Ramos (cell line): Measurements from ENCODE around the gene ECSCR.

Source experiments
- in situ Hi-C: fragments of 300-500 bp; cut with MboI; formaldehyde crosslinking; loops from one replicate; pipeline ENCODE4 v1.14.3; 2022; ENCODE audit warnings: low sequenced_read_pairs; ENCODE audit not compliant: unreplicated experiment

Gene ECSCR

GRCh38 chr5:139474890-139475791 lies 12.6 kb upstream of the ECSCR start:
- in situ Hi-C loops, result no loop called here

- in situ Hi-C loops, result no loop called here
Observed at GRCh38 chr5:139473565-139473964, 11.0 kb upstream of the ECSCR start.

GRCh38 chr5:139473105-139473504 lies 10.6 kb upstream of the ECSCR start:
- in situ Hi-C loops, result no loop called here

GRCh38 chr5:139472386-139473030 lies 10.0 kb upstream of the ECSCR start:
- in situ Hi-C loops, result no loop called here

- in situ Hi-C loops, result no loop called here
Observed at GRCh38 chr5:139470821-139471300, 8.3 kb upstream of the ECSCR start, which contains the start of gene SMIM33. Gene SMIM33, plus strand, starts transcription at chr5:139471004. Its CDS starts 118 bp downstream, at chr5:139471122.

- in situ Hi-C loops, result no loop called here
Observed at GRCh38 chr5:139468421-139468931, 5.9 kb upstream of the ECSCR start.

GRCh38 chr5:139461698-139462097 lies 845 bp downstream of the ECSCR start:
- in situ Hi-C loops, result no loop called here

GRCh38 chr5:139461176-139461575 lies 1.4 kb downstream of the ECSCR start:
- in situ Hi-C loops, result no loop called here

- in situ Hi-C loops, result no loop called here
Observed at GRCh38 chr5:139460455-139460854, 2.1 kb downstream of the ECSCR start.

GRCh38 chr5:139459451-139459934 lies 3.0 kb downstream of the ECSCR start:
- in situ Hi-C loops, result no loop called here

- in situ Hi-C loops, result no loop called here
Observed at GRCh38 chr5:139458580-139459407, 3.7 kb downstream of the ECSCR start.

- in situ Hi-C loops, result no loop called here
Observed at GRCh38 chr5:139457653-139458306, 4.8 kb downstream of the ECSCR start.

GRCh38 chr5:139457241-139457640 lies 5.3 kb downstream of the ECSCR start:
- in situ Hi-C loops, result no loop called here

- in situ Hi-C loops, result no loop called here
Observed at GRCh38 chr5:139456776-139457175, 5.8 kb downstream of the ECSCR start.

GRCh38 chr5:139454568-139455290 lies 7.8 kb downstream of the ECSCR start:
- in situ Hi-C loops, result no loop called here

- in situ Hi-C loops, result no loop called here
Observed at GRCh38 chr5:139453683-139454567, 8.6 kb downstream of the ECSCR start.

- in situ Hi-C loops, result no loop called here
Observed at GRCh38 chr5:139451878-139452660, 10.5 kb downstream of the ECSCR start.
